GM19023 (cell line): ENCODE measurements around the gene DLG2.

Source experiments
- ATAC-seq: cut with Tn5 transposase; IDR thresholded peaks from one replicate; pipeline ENCODE4 v1.9.1; 2021; ENCODE audit warnings: mild to moderate bottlenecking, moderate library complexity; ENCODE audit not compliant: unreplicated experiment

Gene DLG2

DNA sequence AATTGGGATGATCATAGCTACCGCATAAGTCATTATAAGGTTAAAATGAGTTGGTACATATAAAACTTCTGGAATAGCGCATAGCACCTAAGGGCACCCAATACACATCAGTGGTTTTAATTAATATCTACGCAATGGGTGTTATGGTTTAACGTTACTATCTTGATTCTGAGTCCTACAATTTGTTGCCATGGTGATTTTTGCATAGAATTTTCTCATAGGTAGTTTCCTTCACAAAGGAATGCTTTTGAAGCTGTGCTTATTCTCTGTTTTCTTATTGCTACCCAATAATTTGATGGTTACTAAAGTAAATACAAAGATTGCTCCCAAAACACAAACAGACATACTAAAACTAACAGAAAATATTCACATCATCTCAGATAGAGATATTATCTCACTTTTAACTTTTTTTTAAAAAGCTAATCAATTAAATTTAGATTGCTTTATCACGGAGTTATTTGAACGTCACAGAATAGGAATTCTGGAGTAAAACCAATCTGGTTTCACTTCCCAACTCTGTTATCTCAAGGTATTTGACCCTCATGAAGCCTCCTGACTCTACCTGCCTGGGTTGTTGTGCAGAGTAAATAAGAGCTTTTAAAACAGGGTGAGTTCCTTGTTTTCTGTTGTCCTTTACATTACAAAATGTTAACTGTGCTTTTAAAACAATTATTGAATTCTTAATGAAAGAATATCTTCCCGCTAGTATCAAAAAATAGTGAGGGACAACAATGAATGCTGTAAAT, 1705.5 kb downstream of the DLG2 start:
- no peak for ATAC-seq

DNA sequence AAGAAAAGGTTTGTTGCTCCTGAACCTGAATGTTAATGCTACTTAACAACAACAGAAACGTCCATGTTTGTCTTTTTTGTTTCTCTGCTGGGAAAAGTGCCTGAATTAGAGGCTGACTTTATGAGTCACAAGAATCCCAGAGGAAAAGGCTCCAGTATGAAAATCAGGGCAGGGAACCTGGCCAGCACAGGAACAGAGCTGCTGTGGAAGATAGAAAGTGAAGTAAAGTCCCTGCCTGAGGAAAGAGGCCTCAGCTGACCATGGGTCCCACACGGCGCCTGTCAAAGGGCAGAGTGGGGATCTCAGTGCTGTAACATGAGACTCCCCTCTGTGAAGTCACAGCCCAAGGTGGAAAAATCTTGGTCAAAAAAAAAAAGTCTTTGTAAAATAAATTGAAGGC, 1708.7 kb downstream of the DLG2 start:
- ATAC-seq: no peak

DNA sequence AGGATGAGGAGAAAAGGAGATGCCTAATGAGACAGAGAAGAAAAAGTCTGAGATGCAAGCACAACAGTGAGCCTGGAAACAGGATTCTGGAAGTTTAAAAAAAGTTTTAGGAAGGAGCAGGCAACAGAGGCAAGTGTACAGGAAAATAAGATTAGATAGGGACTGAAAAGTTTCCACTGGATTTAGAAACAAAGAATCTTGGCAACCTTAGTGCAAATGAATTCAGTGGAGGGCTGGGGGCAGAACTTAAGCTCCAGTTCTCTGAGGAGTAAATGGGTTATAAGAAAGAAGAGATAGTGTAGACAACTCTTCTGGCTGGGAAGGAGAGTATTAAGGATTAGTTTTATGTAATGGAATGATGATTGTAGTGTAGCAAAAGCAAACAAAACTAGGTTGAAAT, 1712.1 kb downstream of the DLG2 start:
- no peak for ATAC-seq

DNA sequence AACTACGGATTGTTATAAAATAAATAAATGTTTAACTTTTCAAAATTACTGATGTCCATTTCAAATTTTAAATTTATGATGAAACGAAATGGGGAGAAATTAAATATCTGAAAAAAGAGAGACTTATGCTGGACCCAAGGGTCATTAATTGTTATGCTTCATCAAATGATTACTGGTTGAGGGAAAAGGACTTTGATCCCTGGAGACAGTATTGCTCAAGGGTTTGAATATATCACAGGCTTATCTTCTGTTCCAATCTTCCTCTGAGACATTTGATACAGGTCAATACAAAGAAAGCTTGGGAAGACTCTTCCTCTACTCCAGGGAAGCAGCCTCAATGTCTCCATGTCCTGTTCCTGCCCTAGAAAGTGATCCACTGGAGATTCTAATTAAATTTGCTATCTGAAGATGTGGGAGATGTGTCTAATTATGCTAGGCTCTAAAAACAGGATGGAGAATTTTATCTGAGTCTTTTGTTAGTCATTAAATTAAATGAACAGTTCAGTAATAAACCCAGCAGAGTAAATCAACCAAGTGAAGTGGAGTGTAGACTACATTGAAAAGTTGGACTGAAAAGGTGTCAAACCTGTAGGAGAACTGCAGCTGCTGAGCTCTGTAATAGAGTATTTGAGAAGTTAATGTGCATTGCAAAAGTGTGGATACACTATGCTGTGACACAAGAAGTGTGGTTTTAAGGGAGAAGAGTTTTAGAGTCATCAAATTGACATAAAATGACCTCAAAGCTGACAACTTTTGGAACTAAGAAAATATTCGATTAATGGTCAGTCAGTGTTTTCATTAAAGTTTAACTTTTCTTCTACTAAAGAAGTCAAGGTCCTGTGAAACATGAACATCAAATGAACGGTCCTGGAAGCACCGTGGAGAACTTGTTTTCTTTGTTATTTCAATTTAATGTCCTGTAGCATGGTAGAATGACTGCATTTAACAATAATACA, 1717.3 kb downstream of the DLG2 start:
- no peak for ATAC-seq

DNA sequence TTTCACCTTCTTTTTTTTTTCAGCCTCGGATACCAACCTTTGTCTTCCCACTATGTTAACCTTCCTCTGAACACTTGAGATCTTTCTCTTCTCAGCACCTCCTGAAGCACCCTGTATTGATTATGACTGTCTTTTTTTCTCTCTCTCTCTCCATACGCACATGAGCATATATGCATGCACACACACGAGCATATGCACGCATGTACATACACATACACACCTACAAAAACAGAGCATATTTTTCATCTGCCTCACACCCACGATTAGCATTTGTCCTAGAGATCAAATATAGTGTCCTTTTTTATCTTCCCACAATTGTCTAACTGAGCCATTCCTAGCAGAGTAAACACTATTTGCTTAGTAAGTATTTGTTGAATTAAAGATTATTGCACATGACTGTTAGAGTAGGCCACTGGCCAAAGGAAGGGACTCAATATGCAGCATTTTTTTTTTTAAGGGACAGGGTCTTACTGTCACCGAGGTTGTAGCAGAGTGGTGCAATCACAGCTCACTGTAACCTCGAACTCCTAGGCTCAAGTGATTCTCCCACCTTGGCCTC, 1718.8 kb downstream of the DLG2 start:
- ATAC-seq: no peak

DNA sequence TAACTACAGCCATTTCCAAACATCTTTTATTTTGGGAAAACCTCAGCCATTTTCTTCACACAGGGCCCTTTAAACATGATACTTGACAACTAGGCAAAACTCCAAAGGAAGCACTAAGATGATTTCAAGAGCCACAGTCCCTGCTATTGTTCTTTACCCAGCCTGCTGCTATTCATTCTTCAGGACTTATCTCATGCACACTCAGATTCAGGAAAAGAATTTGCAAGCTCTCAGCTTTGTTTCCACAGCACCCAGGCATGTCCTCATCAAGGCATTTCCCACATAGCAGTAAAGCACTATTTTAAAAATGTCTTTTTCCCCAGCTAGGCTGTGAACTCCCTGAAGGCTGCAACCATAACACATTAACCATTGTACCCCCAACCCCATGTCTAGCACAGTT, 1731.6 kb downstream of the DLG2 start:
- ATAC-seq: no peak

DNA sequence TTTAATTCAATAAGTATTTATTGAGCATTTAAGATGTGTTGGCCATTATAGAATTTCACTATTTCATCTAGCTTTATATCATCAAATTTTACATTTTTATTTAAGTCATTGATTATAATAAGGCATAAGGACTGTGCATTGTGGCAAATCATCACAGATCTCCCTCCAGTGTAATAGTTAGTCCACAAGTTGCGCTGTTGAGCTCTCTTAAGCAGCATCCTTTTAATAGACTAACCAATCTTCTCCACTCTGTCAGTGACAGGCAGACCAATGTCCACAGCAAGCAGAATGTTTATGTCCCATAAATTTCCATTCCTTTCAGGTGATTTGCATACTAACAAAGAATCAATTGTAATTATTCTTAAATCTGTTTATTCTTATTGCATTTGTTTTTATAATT, 1745.7 kb downstream of the DLG2 start:
- ATAC-seq: no peak

DNA sequence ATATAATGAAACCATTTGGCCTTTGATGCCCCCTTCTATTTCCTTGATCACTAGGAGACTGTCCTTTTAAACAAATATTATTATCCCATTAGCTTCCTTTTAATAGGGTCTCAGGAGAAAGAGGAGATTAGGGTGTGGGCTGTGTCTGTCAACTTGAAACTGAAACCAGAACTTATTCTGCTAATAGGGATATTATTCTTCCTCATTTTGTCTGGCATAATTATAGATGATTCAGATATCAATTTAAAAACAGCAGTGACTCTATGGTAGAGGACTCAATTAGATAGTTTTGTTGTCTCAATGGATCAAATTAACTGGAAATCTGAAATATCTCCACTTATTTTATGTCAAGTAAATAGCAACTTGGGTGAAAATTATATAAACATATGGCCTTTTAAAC, 1756.1 kb downstream of the DLG2 start:
- no peak for ATAC-seq

DNA sequence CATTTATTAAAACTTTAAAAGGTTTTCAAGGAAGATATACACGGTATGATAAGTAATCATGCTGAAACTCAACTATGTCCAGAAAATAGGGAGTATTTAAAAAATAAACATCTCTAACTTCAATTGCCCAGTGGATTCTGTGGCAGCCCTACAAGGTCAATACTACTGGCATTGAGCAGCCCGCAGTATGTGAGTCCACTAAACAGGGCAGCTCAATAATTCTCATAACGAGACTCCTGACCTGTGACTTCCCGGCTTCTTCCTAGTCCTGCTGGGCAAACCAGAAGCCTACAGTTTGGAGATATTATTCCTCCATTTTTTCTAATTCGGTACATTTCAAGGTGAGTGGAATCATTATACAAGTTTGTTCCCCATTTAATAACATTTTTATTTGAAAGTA, 1760.5 kb downstream of the DLG2 start:
- no peak for ATAC-seq

DNA sequence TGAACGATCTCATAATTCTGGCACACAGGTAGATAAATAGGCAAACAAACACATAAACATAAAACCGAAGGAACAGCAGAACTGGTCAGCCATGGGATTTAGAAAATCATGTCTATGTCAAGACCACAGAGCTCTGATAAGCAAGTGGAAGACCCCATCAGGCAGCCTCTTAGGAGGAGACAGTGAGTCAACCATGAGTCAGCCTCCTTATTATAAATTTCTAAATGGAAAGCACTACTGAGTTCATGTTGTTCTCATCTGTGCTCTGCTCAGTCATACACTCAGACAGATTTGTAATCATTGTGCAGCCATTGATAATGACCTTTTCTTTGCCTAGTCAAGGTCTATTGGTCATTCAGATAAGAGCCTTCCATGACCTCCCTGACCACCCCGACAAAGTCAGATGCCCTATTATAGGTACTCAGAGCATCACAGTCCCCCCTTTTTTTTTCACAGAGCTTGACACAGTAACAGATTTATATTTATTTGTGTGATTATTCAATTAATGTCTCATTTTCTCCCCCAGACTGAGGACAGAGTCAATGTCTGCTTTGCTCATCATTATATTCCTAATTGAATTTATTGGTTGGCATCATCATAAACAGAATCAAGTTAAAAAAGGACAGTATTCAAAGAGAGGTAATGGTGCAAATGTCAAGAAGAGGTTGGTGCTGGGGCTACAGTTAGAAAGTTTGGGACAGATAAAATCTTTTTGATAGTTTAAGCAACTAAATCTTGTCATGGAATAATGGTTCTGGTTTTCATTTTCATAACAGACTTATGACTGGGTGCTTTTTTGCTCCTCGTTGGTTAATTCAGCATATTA, 1761.3 kb downstream of the DLG2 start:
- no peak for ATAC-seq

DNA sequence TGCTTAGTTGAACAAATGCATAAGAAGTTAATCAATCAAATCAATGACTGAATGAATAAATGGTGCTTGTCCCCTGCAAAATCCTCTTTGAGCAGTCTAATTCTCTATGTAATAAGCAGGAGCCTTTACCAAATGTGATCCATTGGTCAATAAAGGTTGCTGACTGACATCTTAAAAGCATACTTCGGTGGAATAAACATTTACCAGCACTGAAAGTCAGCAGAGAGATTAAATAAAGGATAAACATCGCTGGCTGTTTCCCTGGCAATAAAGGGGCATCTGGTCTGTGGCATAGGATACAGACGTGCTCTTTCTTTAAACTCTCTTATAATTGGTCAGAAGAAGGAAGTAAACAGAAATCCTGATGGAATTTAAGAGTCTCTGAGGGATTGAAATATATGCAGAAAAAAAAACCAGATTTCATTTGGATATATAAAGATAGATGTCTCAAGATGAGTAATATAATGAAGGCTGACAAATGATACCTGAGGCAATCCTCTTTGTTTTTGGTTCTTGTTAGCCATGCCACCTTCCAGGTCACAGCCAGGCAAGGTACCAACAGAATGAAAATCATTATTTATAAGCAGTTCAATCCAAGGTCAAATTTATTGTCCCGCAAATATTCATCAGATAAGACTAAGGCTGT, 1762.6 kb downstream of the DLG2 start:
- ATAC-seq: no peak

DNA sequence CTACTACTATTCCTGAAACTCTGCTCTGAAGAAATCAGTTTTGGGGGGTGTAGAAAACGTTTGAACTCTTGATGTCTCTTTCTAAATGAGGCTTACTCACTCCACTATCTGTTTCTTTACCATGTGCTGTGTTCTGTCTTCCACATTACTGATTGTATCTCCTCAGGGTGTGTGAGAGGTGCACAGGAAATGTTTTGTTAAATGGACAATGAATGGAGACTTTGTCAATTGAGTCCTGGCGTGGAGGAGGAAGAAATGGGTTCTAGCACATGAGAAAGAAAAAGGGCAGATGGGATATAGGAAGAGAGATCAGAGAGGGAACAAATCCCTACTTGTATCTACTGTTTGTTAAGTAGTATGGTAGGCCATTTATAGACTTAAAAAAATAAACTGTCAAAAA, 1763.9 kb downstream of the DLG2 start:
- no peak for ATAC-seq

DNA sequence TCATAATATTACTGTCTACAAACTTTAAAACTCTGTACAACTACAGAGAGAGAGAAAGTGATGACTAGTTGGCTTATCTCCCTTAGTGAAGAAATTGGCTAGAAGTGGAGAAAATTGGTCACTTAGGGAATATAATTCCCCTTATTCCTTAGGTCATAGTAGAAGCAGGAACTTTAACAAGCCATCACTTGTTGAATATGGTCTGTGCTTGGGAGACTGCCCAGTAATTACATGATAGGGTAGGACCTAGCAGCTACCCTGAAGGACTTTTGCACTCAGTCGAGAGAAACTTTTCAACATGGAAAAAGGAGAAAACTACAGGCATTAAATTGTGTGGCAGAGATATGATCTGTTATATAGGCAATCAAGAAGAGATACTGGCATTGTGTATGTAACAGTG, 1764.5 kb downstream of the DLG2 start:
- no peak for ATAC-seq

DNA sequence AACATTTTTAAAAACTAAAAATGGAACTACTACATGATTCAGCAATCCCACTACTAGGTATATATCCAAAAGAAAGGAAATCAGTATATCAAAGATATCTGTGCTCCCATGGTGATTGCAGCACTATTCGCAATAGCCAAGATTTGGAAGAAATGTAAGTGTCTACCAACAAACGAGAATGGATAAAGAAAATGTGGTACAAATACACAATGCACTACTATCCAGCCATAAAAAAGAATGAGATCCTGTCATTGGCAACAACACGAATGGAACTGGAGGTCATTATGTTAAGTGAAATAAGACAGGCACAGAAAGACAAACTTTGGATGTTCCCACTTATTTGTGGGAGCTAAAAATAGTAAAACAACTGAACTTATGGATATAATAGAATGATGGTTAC, 1765.1 kb downstream of the DLG2 start:
- ATAC-seq: no peak

DNA sequence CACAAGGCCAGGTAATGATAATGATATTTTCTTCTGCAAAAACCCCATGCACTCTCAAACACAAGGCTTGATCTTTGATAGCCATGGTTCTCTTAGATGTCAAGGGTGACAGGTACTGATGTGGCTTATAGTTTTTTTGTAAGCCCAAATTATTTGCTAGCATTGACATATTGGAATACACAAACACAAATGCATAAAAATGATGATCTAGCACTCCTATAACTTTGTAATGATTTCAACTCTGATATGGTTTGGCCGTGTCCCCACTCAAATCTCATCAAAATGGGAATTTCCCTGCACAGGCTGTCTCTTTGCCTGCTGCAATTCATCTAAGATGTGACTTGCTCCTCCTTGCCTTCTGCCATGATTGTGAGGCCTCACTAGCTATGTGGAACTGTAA, 1768.5 kb downstream of the DLG2 start:
- ATAC-seq: no peak

DNA sequence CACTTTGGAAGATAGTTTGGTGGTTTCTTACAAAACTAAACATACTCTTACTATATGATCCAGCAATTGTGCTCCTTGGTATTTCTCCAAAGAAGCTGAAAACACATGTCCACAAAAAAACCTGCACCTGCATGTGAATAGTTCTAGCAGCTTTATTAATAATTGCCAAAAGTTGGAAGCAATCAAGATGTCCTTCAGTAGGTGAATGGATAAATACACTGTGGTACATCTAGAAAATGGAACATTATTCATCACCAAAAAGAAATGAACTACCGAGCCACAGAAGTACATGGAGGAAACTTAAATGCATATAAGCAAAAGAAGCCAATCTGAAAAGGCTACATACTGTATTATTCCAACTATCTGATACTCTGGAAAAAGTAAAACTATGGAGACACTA, 1771.9 kb downstream of the DLG2 start:
- ATAC-seq: no peak

DNA sequence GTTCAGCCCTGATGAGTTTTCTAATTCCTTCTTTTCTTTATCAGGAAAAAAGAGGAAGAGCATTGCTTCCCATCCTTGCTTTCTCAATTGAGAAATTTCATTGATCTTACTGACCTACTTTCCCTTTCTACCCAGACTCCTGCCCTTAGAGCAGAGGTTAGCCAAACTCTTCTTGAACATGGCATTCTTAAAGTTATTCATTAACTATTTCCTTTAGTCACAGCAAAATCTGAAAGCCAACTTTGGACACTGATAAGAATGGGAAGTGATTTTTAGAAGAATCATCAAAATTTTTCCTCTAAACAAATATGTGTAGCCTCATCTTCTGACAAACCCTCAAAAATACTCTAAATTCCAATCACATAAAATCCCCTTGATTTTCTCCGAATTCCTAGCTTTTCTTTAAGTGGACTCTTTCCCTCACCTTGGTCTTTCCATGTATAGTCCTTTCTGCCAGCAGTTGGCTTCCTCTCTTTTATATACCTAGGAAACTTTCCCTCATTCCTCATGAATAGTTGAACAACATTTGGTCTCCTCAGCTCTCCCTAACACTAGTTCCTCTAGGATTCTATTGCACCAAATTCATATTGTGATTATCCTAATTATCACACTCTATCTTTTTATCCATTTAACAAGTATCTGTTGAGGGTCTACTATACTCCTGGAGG, 1774.2 kb downstream of the DLG2 start:
- ATAC-seq: no peak

DNA sequence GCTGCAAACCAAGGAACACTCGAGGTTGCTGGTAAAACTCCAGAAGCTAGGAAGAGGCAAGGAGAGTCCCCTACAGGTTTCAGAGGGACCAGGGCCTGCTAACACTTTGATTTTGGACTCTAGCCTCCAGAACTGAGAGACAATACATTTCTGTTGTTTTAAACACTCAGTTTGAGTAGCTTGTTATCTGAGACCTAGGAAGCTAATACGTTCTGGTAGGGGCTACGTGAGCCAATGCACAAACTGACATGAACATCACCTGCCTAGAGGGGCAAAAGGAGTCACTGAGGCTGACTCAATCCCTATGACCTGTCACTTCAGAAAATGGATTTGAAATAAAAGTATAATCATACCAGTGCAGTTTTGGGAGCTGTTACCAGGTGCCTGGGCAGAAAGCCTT, 1775.1 kb downstream of the DLG2 start:
- ATAC-seq: no peak

DNA sequence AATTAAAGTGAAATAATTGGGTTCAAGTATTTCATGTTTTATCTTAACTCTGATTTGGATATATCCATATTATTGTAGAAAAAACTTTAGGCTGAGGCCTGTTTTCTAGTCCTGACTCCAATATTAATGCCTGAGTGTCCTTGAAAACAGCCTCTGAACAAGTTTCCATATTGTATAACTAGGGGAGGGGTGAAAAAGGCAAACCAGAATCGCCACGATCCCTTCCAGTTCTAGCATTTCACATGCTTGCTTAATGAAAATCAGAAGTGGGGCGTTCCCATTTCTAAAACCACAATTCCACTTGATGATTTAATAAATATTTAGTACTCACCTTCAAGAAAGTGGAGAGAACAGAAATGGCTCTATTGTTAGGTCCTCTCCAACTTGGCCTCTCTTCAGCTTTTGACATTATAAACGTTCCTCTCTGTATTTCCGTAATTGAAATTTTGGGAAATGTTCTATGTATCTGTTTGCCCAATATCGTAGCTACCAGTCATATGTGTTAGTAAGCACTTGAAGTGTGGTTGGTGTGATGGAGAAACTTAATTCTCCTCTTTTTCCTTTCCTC, 1779.6 kb downstream of the DLG2 start:
- no peak for ATAC-seq

DNA sequence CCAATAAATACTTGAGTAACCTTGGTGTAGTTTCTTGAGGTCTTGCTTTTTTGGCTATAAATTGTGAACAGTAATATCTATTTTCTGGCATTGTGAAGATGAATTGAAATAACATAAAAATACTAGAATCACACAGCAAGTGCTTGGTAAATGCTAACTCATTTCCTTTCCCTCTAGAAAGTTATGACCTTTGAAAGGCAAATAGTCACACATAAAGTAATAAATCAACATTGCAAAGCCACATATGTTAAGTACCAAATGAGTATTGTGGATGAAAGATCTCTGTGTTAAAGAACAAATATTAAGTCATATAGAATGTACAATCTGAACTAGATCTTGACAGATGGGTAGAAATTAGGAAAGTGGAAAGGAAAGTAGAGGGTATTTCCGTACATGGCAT, 1781.3 kb downstream of the DLG2 start:
- ATAC-seq: no peak
